GM19397 (cell line): Measurements from ENCODE around the gene FCER2.
"Not testable (repeated sequence)": the region's sequence is repeated elsewhere in the genome, so short reads cannot be mapped to it uniquely, and the experiment has no call there.

Source experiments
- ATAC-seq: cut with Tn5 transposase; IDR thresholded peaks from one replicate; pipeline ENCODE4 v1.9.1; 2021; ENCODE audit warnings: mild to moderate bottlenecking, moderate library complexity; ENCODE audit not compliant: unreplicated experiment

The FCER2 gene

DNA sequence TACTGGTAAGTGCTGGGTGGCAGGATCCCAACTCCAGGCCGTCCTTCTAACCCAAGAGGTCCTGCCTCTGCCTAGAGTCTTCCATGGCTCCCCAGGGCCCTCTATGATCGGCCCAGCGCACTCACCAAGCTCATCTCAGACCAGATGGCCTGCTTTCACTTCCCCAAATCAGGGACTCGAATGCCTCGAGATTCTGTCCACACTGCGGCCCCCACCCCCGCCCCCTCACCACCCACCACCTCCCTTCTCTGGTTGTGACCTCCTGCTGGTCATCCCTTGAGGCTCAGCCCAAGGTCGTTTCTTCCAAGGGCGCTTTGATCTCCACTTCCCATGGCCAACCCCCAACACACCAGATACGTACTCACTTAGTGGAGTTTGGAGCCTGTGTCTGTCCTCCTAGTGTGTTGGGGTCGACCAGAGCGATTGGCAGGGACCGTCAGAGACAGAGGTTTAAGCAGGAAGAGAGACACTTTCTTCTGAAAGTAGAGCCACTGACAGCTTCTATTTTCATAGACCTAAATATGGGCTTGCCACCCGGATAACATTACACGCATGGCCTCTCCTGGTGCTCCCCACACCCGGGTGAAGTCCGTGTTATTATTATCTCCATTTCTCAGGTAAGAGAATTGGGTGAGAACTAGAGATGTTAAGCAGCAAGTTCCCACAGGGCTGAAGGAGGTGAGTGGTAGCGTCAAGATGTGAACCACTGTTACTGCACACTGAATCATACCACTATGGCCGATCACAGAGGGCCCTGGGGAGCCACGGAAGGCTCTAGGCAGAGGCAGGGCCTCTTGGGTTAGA is at the start of gene FCER2:
Gene FCER2, minus strand, starts transcription at position 478 of the 804 bp plus-strand sequence. CDS start 2,371 bp downstream, outside the sequence.
- peak; percentile 47 for ATAC-seq

GRCh38 chr19:7751157-7751783 is 49.3 kb upstream of the FCER2 start:
- ATAC-seq, result no peak

- ATAC-seq, result no peak
Observed at GRCh38 chr19:7748756-7749155, 46.8 kb upstream of the FCER2 start.

DNA sequence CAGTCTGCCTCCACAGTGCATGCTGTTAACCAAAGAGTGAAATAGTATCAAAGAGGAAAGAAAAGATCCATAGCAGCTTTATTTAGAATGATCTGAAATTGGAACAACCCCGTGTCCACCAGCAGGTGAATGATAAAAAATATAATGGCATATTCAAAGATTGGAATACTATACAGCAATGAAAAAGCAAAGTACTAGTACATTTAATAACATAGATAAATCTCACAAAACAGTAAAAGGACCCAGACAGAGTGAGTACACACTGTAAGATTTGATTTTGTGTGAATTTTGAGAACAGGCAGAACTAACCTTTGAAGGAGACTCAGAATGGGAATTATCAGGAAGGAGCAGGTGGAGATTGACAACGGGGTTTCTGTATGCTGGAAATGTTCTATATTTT is 46.2 kb upstream of the FCER2 start:
- no peak for ATAC-seq

GRCh38 chr19:7746903-7747884 is 45.3 kb upstream of the FCER2 start, which contains the start of gene CD209:
Gene CD209 (minus strand): TSS chr19:7747534. CDS start chr19:7747511, 23 bp downstream.
- ATAC-seq, result no peak

DNA sequence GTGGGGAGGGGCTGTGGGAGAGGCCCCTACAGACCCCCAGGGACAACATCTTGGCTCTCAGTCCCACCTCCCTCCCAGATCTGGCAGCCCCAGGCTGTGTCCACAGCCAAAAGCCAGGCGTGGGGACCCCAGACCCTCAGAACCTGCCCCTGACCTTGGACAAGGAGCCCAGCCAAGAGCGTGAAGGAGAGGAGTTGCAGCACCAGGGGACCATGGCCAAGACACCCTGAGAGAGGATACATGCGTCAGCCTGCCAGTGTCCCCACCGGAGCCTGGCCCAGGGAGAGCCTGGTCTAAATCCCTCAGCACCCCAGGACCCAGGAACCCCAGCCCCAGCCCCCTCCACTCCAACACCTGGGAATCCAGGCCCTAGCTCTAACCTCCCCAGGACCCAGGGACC is 44.4 kb upstream of the FCER2 start:
- not testable (repeated sequence) for ATAC-seq

DNA sequence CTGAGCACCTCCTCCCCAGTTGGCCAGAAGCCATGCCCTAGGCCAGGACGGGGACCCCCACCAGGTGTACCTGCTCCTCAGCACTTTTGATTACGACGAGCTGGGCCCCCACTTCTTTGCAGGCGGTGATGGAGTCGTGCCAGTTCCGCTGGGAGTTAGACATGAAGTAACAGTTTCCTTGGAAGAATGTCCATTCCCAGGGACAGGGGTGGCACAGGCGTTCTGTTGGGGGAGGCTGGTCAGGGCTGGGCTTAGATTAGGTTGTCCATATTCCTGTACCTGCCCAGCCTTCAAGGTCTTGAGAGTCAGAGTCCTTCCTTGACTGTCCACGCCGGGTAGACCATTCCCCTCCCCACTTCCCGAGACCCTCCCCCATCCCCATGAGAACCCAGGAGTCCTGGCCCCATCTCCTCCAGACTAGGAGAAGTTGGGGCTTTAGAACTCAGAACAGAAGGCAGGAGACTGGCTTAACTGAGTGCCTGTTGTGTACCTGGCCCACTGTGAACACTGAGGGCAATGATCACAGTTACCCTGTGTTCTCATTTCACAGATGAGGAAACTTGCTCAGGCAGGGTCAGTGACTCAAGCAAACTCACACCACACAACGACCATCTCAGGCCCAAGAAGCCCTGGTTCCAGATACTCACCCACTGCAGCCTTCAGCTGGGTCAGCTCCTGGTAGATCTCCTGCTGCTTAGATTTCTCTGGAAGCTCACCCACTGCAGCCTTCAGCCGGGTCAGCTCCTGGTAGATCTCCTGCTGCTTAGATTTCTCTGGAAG is 43.1 kb upstream of the FCER2 start:
- no peak for ATAC-seq

DNA sequence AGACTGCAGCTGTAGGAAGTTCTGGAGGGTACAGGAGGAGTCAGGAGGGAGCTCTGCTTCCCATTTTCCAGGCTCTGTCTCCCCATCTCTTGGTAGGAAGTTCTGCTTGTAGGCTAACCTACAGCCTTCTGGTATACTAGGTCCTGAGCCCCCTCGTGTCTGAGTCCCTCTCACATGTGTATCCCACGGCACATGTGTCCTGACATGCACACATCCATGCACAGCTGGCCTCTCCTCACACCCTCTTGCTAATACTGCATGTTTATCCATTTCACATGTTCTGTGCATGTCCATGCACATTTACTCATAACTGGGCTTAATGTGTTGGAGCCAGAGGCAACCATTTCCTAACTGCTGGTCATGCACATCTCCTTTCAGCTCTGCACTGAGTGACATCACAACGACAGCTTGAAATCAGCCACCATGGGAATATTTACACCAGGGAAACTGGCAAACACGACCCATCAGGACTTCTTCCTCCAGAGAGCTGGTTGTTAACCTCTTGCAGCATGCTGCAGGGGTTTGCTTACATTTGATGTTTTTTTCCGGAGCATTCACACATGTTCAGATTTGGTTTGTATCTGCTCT is 42.4 kb upstream of the FCER2 start:
- ATAC-seq, result no peak

- peak; percentile 66 for ATAC-seq
Observed at GRCh38 chr19:7743425-7743841, 41.5 kb upstream of the FCER2 start.

- ATAC-seq, result no peak
Observed at GRCh38 chr19:7742991-7743390, 41.1 kb upstream of the FCER2 start.

- no peak for ATAC-seq
Observed at GRCh38 chr19:7742575-7742974, 40.6 kb upstream of the FCER2 start.

DNA sequence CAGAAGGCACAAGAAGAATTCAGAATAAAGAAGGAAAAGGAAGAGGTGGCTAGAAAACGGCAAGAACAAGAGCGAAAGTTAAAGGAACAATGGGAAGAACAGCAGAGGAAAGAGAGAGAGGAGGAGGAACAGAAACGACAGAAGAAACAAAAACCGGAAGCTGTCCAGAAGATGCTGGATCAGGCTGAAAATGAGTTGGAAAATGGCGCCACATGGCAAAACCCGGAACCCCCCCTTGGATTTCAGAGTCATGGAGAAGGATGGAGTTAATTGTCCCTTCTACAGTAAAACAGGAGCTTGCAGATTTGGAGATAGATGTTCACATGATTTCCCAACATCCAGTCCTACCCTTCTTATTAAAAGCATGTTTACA is 38.7 kb upstream of the FCER2 start:
- ATAC-seq, result no peak

GRCh38 chr19:7739801-7740681 is 38.1 kb upstream of the FCER2 start:
- ATAC-seq, result no peak

DNA sequence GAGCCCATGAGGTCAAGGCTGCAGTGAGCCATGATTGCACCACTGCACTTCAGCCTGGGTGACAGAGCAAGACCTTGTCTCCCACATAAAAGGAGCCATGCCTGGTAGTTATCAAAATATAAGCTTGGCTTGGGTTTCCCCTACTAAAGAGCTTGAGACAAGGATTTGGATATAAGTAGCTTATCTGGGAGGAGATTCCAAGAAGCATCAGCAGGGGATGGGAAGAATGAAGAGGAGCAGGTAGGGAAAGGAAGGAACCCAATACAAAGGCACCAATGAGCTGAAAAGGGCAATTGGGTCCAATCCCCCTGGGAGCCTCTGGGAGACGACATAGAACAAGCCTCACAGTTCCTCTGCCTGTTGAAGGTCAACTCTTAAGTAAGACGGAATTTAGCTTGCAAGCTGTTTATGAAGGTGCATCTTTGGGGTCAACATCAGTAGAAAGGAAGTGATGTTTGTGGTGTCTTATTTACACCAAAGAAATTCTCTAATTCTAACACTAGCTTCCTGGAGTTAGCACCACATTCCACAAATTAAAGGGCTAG is 37.4 kb upstream of the FCER2 start:
- no peak for ATAC-seq

DNA sequence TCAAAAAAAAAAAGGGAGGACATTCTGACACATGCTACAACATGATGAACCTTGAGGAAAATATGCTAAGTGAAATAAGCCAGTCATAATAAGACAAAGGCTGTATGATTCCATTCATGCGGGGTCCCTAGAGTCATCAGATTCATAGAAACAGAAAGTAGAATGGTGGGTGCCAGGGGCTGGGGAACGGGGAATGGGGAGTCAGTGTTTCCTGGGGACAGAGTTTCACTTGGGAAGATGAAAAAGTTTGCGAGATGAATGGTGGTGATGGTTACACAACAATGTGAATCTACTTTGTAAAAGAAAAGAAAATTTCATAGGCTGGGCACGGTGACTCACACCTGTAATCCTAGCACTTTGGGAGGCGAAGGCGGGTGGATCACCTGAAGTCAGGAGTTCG is 36.1 kb upstream of the FCER2 start:
- no peak for ATAC-seq

DNA sequence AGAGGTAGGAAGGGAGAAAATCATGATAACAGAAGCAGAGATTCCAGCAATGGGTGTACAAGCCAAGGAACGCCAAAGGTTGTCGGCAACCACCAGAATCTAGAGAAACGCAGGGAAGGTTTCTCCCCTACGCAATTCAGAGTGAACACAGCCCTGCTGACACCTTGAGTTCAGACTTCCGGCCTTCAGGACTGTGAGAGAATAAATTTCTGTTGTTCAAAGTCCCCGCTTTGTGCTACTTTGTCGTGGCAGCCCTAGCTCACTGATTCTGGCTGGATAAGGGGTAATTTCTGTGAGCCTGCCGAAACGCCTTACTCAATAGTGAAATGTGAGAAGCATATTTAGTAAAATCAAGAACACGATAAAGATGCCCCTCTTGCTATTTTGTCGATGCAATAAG is 35.3 kb upstream of the FCER2 start:
- ATAC-seq, result no peak

DNA sequence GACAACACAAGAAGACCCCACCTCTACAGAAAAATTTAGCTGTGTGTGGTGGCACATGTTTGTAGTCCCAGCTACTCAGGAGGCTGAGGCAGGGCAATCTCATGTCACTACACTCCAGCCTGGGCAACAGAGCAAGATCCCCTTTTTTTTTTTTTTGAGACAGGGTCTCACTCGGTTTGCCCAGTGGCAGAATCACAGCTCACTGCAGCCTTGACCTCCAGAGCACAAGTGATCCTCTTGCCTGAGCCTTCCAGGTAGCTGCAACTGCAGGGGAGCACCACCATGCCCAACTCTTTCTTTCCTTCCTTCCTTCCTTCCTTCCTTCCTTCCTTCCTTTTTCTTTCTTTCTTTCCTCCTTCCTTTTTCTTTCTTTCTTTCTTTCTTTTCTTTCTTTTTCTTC is 34.2 kb upstream of the FCER2 start:
- no peak for ATAC-seq

DNA sequence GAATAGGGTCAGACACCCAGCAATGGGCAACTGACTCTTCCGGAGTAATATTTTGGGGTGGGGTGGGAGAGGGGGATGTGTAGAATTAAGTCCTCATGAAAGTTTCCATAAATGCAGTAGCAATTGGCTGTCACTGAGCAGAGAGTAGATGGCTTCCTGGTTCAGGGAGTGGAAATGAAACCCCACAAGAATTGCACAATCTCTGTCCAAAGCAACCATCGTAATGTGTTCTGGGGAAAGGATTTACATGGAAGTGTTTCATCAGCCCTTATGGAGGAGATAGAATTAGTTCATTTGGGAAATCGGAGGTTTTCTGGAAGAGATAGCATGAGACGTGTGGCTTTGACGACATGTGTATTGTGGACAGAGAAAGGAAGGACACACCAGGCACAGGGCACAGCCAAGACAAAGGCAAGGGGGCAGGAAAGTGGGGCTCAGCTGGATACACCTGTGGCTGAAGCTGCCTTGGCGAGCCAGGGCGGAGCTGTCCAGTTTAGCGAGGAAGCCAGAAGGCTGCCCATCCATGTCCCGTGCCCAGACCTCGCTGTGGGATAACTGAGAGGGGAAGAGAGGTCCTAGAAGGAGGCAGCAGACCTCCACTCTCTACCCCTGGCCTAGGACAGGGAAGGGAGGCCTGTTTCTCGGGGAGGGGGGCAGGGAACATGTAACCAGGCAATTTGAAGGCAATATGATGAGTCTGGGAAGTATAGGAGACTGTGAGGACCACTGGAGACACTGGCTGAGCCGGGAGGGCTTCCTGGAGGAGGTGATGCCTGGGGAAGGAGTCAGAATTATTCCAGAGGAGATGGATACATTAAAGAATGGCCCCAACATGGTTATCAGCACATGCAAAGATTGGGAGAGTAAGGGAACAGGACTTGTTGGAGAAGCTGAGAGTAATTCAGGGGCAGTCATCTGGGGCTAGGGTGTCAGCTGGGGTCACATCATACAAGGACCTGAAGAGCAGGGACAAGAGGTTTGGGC is 32.6 kb upstream of the FCER2 start:
- ATAC-seq, result no peak
